ENCODE measurements around the gene ISYNA1.

ISYNA1 gene

GRCh38 chr19:18425515-18426415 is 12.2 kb downstream of the ISYNA1 start:
- Histone ChIP-seq H3K4me1 (ENCODE audit: control insufficient read depth in 2 of 2, insufficient read depth in 2 of 2, low read length in 2 of 2) (peaks cover 19 to 28% of the 10 kb centered on the region in 2 donors), H3K27me3 (ENCODE audit: control insufficient read depth in 2 of 2, insufficient read depth in 2 of 2, low read length in 2 of 2) (no peaks in the 10 kb centered on the region), H3K9ac (ENCODE audit: low read depth in 1 of 2, low read length in 2 of 2) (no peak overlapping the region), H3K9me3 (ENCODE audit: control insufficient read depth in 2 of 2, low read length in 2 of 2) (no peaks in the 10 kb centered on the region), H3K36me3 (ENCODE audit: control insufficient read depth in 2 of 2, insufficient read depth in 2 of 2, low read length in 2 of 2) (peaks cover 0 to 3% of the 10 kb centered on the region in 2 donors), H3K4me3 (ENCODE audit: low read length in 2 of 2) (no peak overlapping the region), H3K27ac (ENCODE audit: low read depth in 2 of 2, low read length in 2 of 2) (peak overlapping the region in 1 of 2 donors; percentile 38)

- no peak overlapping the region for H3K9ac ChIP-seq (ENCODE audit: low read depth in 1 of 2, low read length in 2 of 2)
- peaks cover 21 to 30% of the 10 kb centered on the region in 2 donors for H3K4me1 ChIP-seq (ENCODE audit: control insufficient read depth in 2 of 2, insufficient read depth in 2 of 2, low read length in 2 of 2)
- no peaks in the 10 kb centered on the region for H3K9me3 ChIP-seq (ENCODE audit: control insufficient read depth in 2 of 2, low read length in 2 of 2)
- H3K27me3 ChIP-seq (ENCODE audit: control insufficient read depth in 2 of 2, insufficient read depth in 2 of 2, low read length in 2 of 2) = no peaks in the 10 kb centered on the region
- H3K4me3 ChIP-seq (ENCODE audit: low read length in 2 of 2) = no peak overlapping the region
- H3K27ac ChIP-seq (ENCODE audit: low read depth in 2 of 2, low read length in 2 of 2) = no peak overlapping the region
- H3K36me3 ChIP-seq (ENCODE audit: control insufficient read depth in 2 of 2, insufficient read depth in 2 of 2, low read length in 2 of 2) = peaks cover 0 to 3% of the 10 kb centered on the region in 2 donors
These were observed 12.9 kb downstream of the ISYNA1 start for GRCh38 chr19:18424890-18425514.

GRCh38 chr19:18424122-18424889 is 13.6 kb downstream of the ISYNA1 start:
- Histone ChIP-seq H3K27ac (ENCODE audit: low read depth in 2 of 2, low read length in 2 of 2) (no peak overlapping the region), H3K4me3 (ENCODE audit: low read length in 2 of 2) (no peak overlapping the region), H3K9ac (ENCODE audit: low read depth in 1 of 2, low read length in 2 of 2) (no peak overlapping the region), H3K4me1 (ENCODE audit: control insufficient read depth in 2 of 2, insufficient read depth in 2 of 2, low read length in 2 of 2) (peaks cover 15 to 26% of the 10 kb centered on the region in 2 donors), H3K36me3 (ENCODE audit: control insufficient read depth in 2 of 2, insufficient read depth in 2 of 2, low read length in 2 of 2) (peaks cover 0 to 3% of the 10 kb centered on the region in 2 donors), H3K27me3 (ENCODE audit: control insufficient read depth in 2 of 2, insufficient read depth in 2 of 2, low read length in 2 of 2) (no peaks in the 10 kb centered on the region), H3K9me3 (ENCODE audit: control insufficient read depth in 2 of 2, low read length in 2 of 2) (no peaks in the 10 kb centered on the region)

- Histone ChIP-seq H3K9ac (ENCODE audit: low read depth in 1 of 2, low read length in 2 of 2) (no peak overlapping the region), H3K27ac (ENCODE audit: low read depth in 2 of 2, low read length in 2 of 2) (peak overlapping the region in 1 of 2 donors; percentile 16), H3K9me3 (ENCODE audit: control insufficient read depth in 2 of 2, low read length in 2 of 2) (no peaks in the 10 kb centered on the region), H3K27me3 (ENCODE audit: control insufficient read depth in 2 of 2, insufficient read depth in 2 of 2, low read length in 2 of 2) (peaks cover 0 to 4% of the 10 kb centered on the region in 2 donors), H3K4me3 (ENCODE audit: low read length in 2 of 2) (no peak overlapping the region), H3K4me1 (ENCODE audit: control insufficient read depth in 2 of 2, insufficient read depth in 2 of 2, low read length in 2 of 2) (peaks cover 22 to 32% of the 10 kb centered on the region in 2 donors), H3K36me3 (ENCODE audit: control insufficient read depth in 2 of 2, insufficient read depth in 2 of 2, low read length in 2 of 2) (peaks cover 0 to 3% of the 10 kb centered on the region in 2 donors)
These were observed 14.5 kb downstream of the ISYNA1 start for GRCh38 chr19:18423258-18424020.

- Histone ChIP-seq H3K9me3 (ENCODE audit: control insufficient read depth in 2 of 2, low read length in 2 of 2) (no peaks in the 10 kb centered on the region), H3K27me3 (ENCODE audit: control insufficient read depth in 2 of 2, insufficient read depth in 2 of 2, low read length in 2 of 2) (peaks cover 6 to 7% of the 10 kb centered on the region in 2 donors), H3K4me1 (ENCODE audit: control insufficient read depth in 2 of 2, insufficient read depth in 2 of 2, low read length in 2 of 2) (peaks cover 28 to 38% of the 10 kb centered on the region in 2 donors), H3K36me3 (ENCODE audit: control insufficient read depth in 2 of 2, insufficient read depth in 2 of 2, low read length in 2 of 2) (peaks cover 0 to 3% of the 10 kb centered on the region in 2 donors), H3K9ac (ENCODE audit: low read depth in 1 of 2, low read length in 2 of 2) (no peak overlapping the region), H3K27ac (ENCODE audit: low read depth in 2 of 2, low read length in 2 of 2) (peak overlapping the region in 1 of 2 donors; percentile 16), H3K4me3 (ENCODE audit: low read length in 2 of 2) (no peak overlapping the region)
These were observed 15.3 kb downstream of the ISYNA1 start for GRCh38 chr19:18422530-18423191.

- Histone ChIP-seq H3K4me3 (ENCODE audit: low read length in 2 of 2) (no peak overlapping the region), H3K4me1 (ENCODE audit: control insufficient read depth in 2 of 2, insufficient read depth in 2 of 2, low read length in 2 of 2) (peaks cover 36 to 46% of the 10 kb centered on the region in 2 donors)
These were observed 16.5 kb downstream of the ISYNA1 start for GRCh38 chr19:18421371-18421959.

GRCh38 chr19:18420930-18421329 is 17.0 kb downstream of the ISYNA1 start:
- peak overlapping the region in 1 of 2 donors; percentile 63 for H3K4me3 ChIP-seq (ENCODE audit: low read length in 2 of 2)
- H3K9ac ChIP-seq (ENCODE audit: low read depth in 1 of 2, low read length in 2 of 2) = peak overlapping the region in 1 of 2 donors; percentile 41

More at GRCh38 chr19:18421371-18421959, 16.5 kb downstream of the ISYNA1 start:
- Histone ChIP-seq H3K36me3 (ENCODE audit: control insufficient read depth in 2 of 2, insufficient read depth in 2 of 2, low read length in 2 of 2) (peaks cover 0 to 3% of the 10 kb centered on the region in 2 donors), H3K9me3 (ENCODE audit: control insufficient read depth in 2 of 2, low read length in 2 of 2) (no peaks in the 10 kb centered on the region), H3K9ac (ENCODE audit: low read depth in 1 of 2, low read length in 2 of 2) (peak overlapping the region in 1 of 2 donors; percentile 41), H3K27ac (ENCODE audit: low read depth in 2 of 2, low read length in 2 of 2) (no peak overlapping the region), H3K27me3 (ENCODE audit: control insufficient read depth in 2 of 2, insufficient read depth in 2 of 2, low read length in 2 of 2) (peaks cover 6 to 8% of the 10 kb centered on the region in 2 donors)

GRCh38 chr19:18419699-18420460 is 18.1 kb downstream of the ISYNA1 start:
- Histone ChIP-seq H3K4me1 (ENCODE audit: control insufficient read depth in 2 of 2, insufficient read depth in 2 of 2, low read length in 2 of 2) (peaks cover 45% of the 10 kb centered on the region in 2 donors), H3K4me3 (ENCODE audit: low read length in 2 of 2) (peak overlapping the region; percentile 56 to 63), H3K27me3 (ENCODE audit: control insufficient read depth in 2 of 2, insufficient read depth in 2 of 2, low read length in 2 of 2) (peaks cover 8 to 9% of the 10 kb centered on the region in 2 donors), H3K9ac (ENCODE audit: low read depth in 1 of 2, low read length in 2 of 2) (peak overlapping the region; percentile 41 to 71), H3K36me3 (ENCODE audit: control insufficient read depth in 2 of 2, insufficient read depth in 2 of 2, low read length in 2 of 2) (peaks cover 0 to 3% of the 10 kb centered on the region in 2 donors), H3K9me3 (ENCODE audit: control insufficient read depth in 2 of 2, low read length in 2 of 2) (no peaks in the 10 kb centered on the region), H3K27ac (ENCODE audit: low read depth in 2 of 2, low read length in 2 of 2) (peak overlapping the region; percentile 79 to 89)

More at GRCh38 chr19:18420930-18421329, 17.0 kb downstream of the ISYNA1 start:
- Histone ChIP-seq H3K27ac (ENCODE audit: low read depth in 2 of 2, low read length in 2 of 2) (no peak overlapping the region), H3K36me3 (ENCODE audit: control insufficient read depth in 2 of 2, insufficient read depth in 2 of 2, low read length in 2 of 2) (peaks cover 0 to 3% of the 10 kb centered on the region in 2 donors), H3K27me3 (ENCODE audit: control insufficient read depth in 2 of 2, insufficient read depth in 2 of 2, low read length in 2 of 2) (peaks cover 8 to 9% of the 10 kb centered on the region in 2 donors), H3K4me1 (ENCODE audit: control insufficient read depth in 2 of 2, insufficient read depth in 2 of 2, low read length in 2 of 2) (peaks cover 39 to 48% of the 10 kb centered on the region in 2 donors), H3K9me3 (ENCODE audit: control insufficient read depth in 2 of 2, low read length in 2 of 2) (no peaks in the 10 kb centered on the region)
